Choroid plexus epithelial cell (primary cell): Measurements from ENCODE around the gene GLDC.

Experiments used
- DNase-seq: peaks from one replicate; pipeline ENCODE4 v3.0.0-alpha.2; 2010; ENCODE audit warnings: low read depth
- H3K4me3 ChIP-seq: 2 replicates; pipeline ENCODE4 v1.5.1; 2011; ENCODE audit warnings: low read depth, mild to moderate bottlenecking, control low read depth, low read length, moderate library complexity
- CTCF ChIP-seq: conservative IDR thresholded peaks from 2 replicates; pipeline ENCODE4 v1.5.1; 2011; ENCODE audit warnings: low read depth, mild to moderate bottlenecking, control low read depth, inconsistent platforms, low read length, moderate library complexity

GLDC gene

GRCh38 chr9:6609497-6610016, 36.0 kb downstream of the GLDC start:
- H3K4me3 ChIP-seq: no peak overlapping the region
- no peak for DNase-seq
- TF ChIP-seq CTCF: no peak

- no peak for DNase-seq
- no peak for TF ChIP-seq CTCF
- H3K4me3 ChIP-seq: no peak overlapping the region
These were observed 40.3 kb downstream of the GLDC start for GRCh38 chr9:6605202-6605601.

- TF ChIP-seq CTCF: no peak
- H3K4me3 ChIP-seq: no peak overlapping the region
- no peak for DNase-seq
These were observed 45.1 kb downstream of the GLDC start for GRCh38 chr9:6600426-6600825.

- DNase-seq: no peak
- no peak overlapping the region for H3K4me3 ChIP-seq
- TF ChIP-seq CTCF: no peak
These were observed 45.5 kb downstream of the GLDC start for GRCh38 chr9:6600006-6600405.

- H3K4me3 ChIP-seq: no peak overlapping the region
- DNase-seq: no peak
- no peak for TF ChIP-seq CTCF
These were observed 47.2 kb downstream of the GLDC start for GRCh38 chr9:6598249-6598725.

- TF ChIP-seq CTCF: no peak
- H3K4me3 ChIP-seq: no peak overlapping the region
- no peak for DNase-seq
These were observed 52.7 kb downstream of the GLDC start for GRCh38 chr9:6592791-6593190.

GRCh38 chr9:6592231-6592630, 53.3 kb downstream of the GLDC start:
- no peak for DNase-seq
- no peak for TF ChIP-seq CTCF
- no peak overlapping the region for H3K4me3 ChIP-seq
